Measurements from ENCODE around the gene OR12D1.

OR12D1 gene

GRCh38 chr6:29456971-29457370 lies 42.2 kb downstream of the OR12D1 start, which contains the start of the genes OR11A1 and OR2H1:
OR11A1 (minus strand) TSS chr6:29457071; CDS start chr6:29427641, 29,430 bp downstream.
OR2H1 (plus strand) TSS chr6:29457155; CDS start chr6:29461770, 4,615 bp downstream.
- Histone ChIP-seq H3K27me3 (ENCODE audit: insufficient read depth, low read depth, severe bottlenecking) (no peaks in the 10 kb centered on the region), H3K36me3 (no peaks in the 10 kb centered on the region), H3K4me3 (ENCODE audit: low read depth, low read length) (no peak within 1 kb of the TSS), H3K9me3 (ENCODE audit: severe bottlenecking) (no peaks in the 10 kb centered on the region), H3K27ac (no peak within 1 kb of the TSS)
- no peak for DNase-seq
- TF ChIP-seq CTCF (IDR thresholded peaks at IDR 0.05; ENCODE audit: low read depth, low read length) = no peak

- Histone ChIP-seq H3K4me3 (ENCODE audit: low read depth, low read length) (no peak overlapping the region), H3K36me3 (no peaks in the 10 kb centered on the region), H3K9me3 (ENCODE audit: severe bottlenecking) (no peaks in the 10 kb centered on the region), H3K27ac (no peak overlapping the region), H3K27me3 (ENCODE audit: insufficient read depth, low read depth, severe bottlenecking) (no peaks in the 10 kb centered on the region)
- DNase-seq = no peak
- TF ChIP-seq CTCF (IDR thresholded peaks at IDR 0.05; ENCODE audit: low read depth, low read length) = no peak
Observed at GRCh38 chr6:29461021-29461814, 46.5 kb downstream of the OR12D1 start.

- no peak for DNase-seq
- Histone ChIP-seq H3K9me3 (ENCODE audit: severe bottlenecking) (no peaks in the 10 kb centered on the region), H3K4me3 (ENCODE audit: low read depth, low read length) (no peak overlapping the region), H3K27ac (no peak overlapping the region), H3K27me3 (ENCODE audit: insufficient read depth, low read depth, severe bottlenecking) (no peaks in the 10 kb centered on the region), H3K36me3 (no peaks in the 10 kb centered on the region)
- TF ChIP-seq CTCF (IDR thresholded peaks at IDR 0.05; ENCODE audit: low read depth, low read length) = no peak
Observed at GRCh38 chr6:29462022-29462421, 47.3 kb downstream of the OR12D1 start.

GRCh38 chr6:29465279-29465678 lies 50.6 kb downstream of the OR12D1 start:
- Histone ChIP-seq H3K9me3 (ENCODE audit: severe bottlenecking) (no peaks in the 10 kb centered on the region), H3K27me3 (ENCODE audit: insufficient read depth, low read depth, severe bottlenecking) (no peaks in the 10 kb centered on the region), H3K36me3 (no peaks in the 10 kb centered on the region), H3K27ac (no peak overlapping the region), H3K4me3 (ENCODE audit: low read depth, low read length) (no peak overlapping the region)
- TF ChIP-seq CTCF (IDR thresholded peaks at IDR 0.05; ENCODE audit: low read depth, low read length) = no peak
- no peak for DNase-seq

GRCh38 chr6:29465801-29466200 lies 51.1 kb downstream of the OR12D1 start:
- no peaks in the 10 kb centered on the region for H3K9me3 ChIP-seq (ENCODE audit: severe bottlenecking)
- H3K27ac ChIP-seq = no peak overlapping the region
- H3K27me3 ChIP-seq (ENCODE audit: insufficient read depth, low read depth, severe bottlenecking) = no peaks in the 10 kb centered on the region
- DNase-seq = no peak
- H3K36me3 ChIP-seq = no peaks in the 10 kb centered on the region
- no peak for TF ChIP-seq CTCF (IDR thresholded peaks at IDR 0.05; ENCODE audit: low read depth, low read length)
- H3K4me3 ChIP-seq (ENCODE audit: low read depth, low read length) = no peak overlapping the region

All from WERI-Rb-1 (cell line).